A549 (cell line): ENCODE measurements around the gene EHBP1.

Experiments
- CBX2 ChIP-seq: fragments of 200-600 bp; sonication (generic); IDR thresholded peaks from 2 replicates; pipeline ENCODE4 v1.6.1; 2016; ENCODE audit warnings: low read depth, mild to moderate bottlenecking, borderline replicate concordance
- POLR2A ChIP-seq: IDR thresholded peaks from 2 replicates; pipeline ENCODE4 v1.6.1; 2012; ENCODE audit warnings: mild to moderate bottlenecking, low read length
- TF ChIP-seq, protein P1 (sequence below): fragments of >200 bp; sonication (Bioruptor Twin); formaldehyde crosslinking; IDR thresholded peaks from 3 replicates; pipeline ENCODE4 v1.5.1; 2016

GRCh38 chr2:62760555-62760954, 55.0 kb downstream of the EHBP1 start:
- TF ChIP-seq POLR2A (no peak), CBX2 (no peak)
- TF ChIP-seq, protein P1, sequence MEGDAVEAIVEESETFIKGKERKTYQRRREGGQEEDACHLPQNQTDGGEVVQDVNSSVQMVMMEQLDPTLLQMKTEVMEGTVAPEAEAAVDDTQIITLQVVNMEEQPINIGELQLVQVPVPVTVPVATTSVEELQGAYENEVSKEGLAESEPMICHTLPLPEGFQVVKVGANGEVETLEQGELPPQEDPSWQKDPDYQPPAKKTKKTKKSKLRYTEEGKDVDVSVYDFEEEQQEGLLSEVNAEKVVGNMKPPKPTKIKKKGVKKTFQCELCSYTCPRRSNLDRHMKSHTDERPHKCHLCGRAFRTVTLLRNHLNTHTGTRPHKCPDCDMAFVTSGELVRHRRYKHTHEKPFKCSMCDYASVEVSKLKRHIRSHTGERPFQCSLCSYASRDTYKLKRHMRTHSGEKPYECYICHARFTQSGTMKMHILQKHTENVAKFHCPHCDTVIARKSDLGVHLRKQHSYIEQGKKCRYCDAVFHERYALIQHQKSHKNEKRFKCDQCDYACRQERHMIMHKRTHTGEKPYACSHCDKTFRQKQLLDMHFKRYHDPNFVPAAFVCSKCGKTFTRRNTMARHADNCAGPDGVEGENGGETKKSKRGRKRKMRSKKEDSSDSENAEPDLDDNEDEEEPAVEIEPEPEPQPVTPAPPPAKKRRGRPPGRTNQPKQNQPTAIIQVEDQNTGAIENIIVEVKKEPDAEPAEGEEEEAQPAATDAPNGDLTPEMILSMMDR = no peak
